Spleen (tissue), 11 donors: ENCODE measurements around the gene KCND3. TPM values are rescaled to one million over a fixed set of nuclear protein-coding genes. Genes with fewer than 3 reads are reported as not detected.

Experiments
- DNase-seq: peaks from one replicate; pipeline ENCODE4 v3.0.0-alpha.2; 2020
- H3K27ac ChIP-seq, 8 donors: fragments of 200-600 bp; sonication (generic) in 7 of 8; 1 replicate in 4 of 8; 2 replicates in 4 of 8; pipeline versions ENCODE4 v1.5.0 to v1.8.0; 2016 to 2021; ENCODE audit warnings: inconsistent platforms in 4 of 8, mild to moderate bottlenecking in 4 of 8, moderate library complexity in 1 of 8
- H3K27me3 ChIP-seq, 7 donors: fragments of 200-600 bp; sonication (generic) in 6 of 7; replicated peaks in 1 of 7; 1 replicate in 4 of 7; 2 replicates in 3 of 7; pipeline versions ENCODE4 v1.5.0 to v1.8.0; 2016 to 2021; ENCODE audit warnings: inconsistent platforms in 3 of 7, mild to moderate bottlenecking in 1 of 7
- H3K36me3 ChIP-seq, 6 donors: fragments of 200-600 bp; sonication (generic) in 5 of 6; 1 replicate in 4 of 6; 2 replicates in 2 of 6; pipeline versions ENCODE4 v1.5.0 to v1.8.0; 2016 to 2021; ENCODE audit warnings: inconsistent platforms in 2 of 6
- H3K4me1 ChIP-seq, 6 donors: fragments of 200-600 bp; sonication (generic) in 5 of 6; 1 replicate in 3 of 6; 2 replicates in 3 of 6; pipeline versions ENCODE4 v1.5.0 to v1.8.0; 2016 to 2021; ENCODE audit warnings: inconsistent platforms in 3 of 6
- H3K4me3 ChIP-seq, 8 donors: fragments of 200-600 bp; sonication (generic) in 7 of 8; 1 replicate in 4 of 8; 2 replicates in 4 of 8; pipeline versions ENCODE4 v1.5.0 to v1.8.0; 2016 to 2021; ENCODE audit warnings: inconsistent platforms in 4 of 8, mild to moderate bottlenecking in 4 of 8, moderate library complexity in 2 of 8
- H3K9me3 ChIP-seq, 8 donors: fragments of 200-600 bp; sonication (generic) in 7 of 8; 1 replicate in 4 of 8; 2 replicates in 4 of 8; pipeline versions ENCODE4 v1.5.0 to v1.8.0; 2016 to 2021; ENCODE audit warnings: inconsistent platforms in 4 of 8
- POLR2A ChIP-seq, 3 donors: fragments of 450-650 bp; IDR thresholded peaks; one replicate each; pipeline ENCODE4 v1.5.1; 2017; ENCODE audit warnings: antibody characterized with exemption in 3 of 3, mild to moderate bottlenecking in 1 of 3
- POLR2AphosphoS5 ChIP-seq, 3 donors: sonication (generic); formaldehyde crosslinking; IDR thresholded peaks; one replicate each; pipeline ENCODE4 v1.5.1; 2017; ENCODE audit warnings: antibody characterized with exemption in 3 of 3
- WGBS, 5 donors: extraction: QIAGEN DNeasy Blood & Tissue Kit in 3 of 5; methylation state at CpG; one replicate each; pipeline versions ENCODE4 v1.1.5 to v1.1.7; 2013 to 2018; 5-methylcytosine and 5-hydroxymethylcytosine counted together
- intact Hi-C: fragments of 100-400 bp; cut with DNase I; formaldehyde crosslinking; loops from one replicate; pipeline ENCODE4 v1.15.0; 2023; ENCODE audit warnings: low total_unique reads
- polyA plus RNA-seq, 3 donors: library from polyadenylated mRNA; stranded (reverse); fragments of 200-250 nt; gene quantifications; one replicate each; pipeline ENCODE4 v1.2.1, GENCODE V29; 2013
- total RNA-seq, 7 donors: library from RNA; depleted of rRNA in 3 of 7; stranded (reverse); fragments of >200 nt in 3 of 7; fragmentation: NEBNext Ultra II Directional in 4 of 7; extraction: Animal tissue kit (Norgen Biotek cat#: 25700) in 4 of 7; gene quantifications; one replicate each; pipeline versions ENCODE4 v1.1.0 to v1.2.1, GENCODE V29; 2016 to 2021
- TF ChIP-seq, protein P1 (sequence below), 11 experiments: fragments of 200-600 bp in 7 of 11; fragments of 450-650 bp in 4 of 11; sonication (generic) in 4 of 11; IDR thresholded peaks in 8 of 11; conservative IDR thresholded peaks in 3 of 11; 1 replicate in 7 of 11; 2 replicates in 4 of 11; pipeline versions ENCODE4 v1.4.0 to v1.8.0; 2016 to 2021; ENCODE audit warnings: antibody characterized with exemption in 11 of 11, inconsistent platforms in 4 of 11, mild to moderate bottlenecking in 1 of 11
- donor health status: healthy with polysubstance abuse.
- donor health status: DM: no; HTN: no; CAD: no; lungs with moderate emphysema.
- donor health status: DM: no; HTN: no; CAD: no.
- donor health status: Bipolar disorder and iron deficiency.
- donor health status: healthy.
- donor health status: DM: no; HTN: no; CAD: no.
- donor health status: DM: yes; HTN: yes; CAD: no.

The KCND3 gene
- total and polyA plus RNA-seq, 10 donors, result 0.67 to 14.2 (median 8.6) TPM

DNA sequence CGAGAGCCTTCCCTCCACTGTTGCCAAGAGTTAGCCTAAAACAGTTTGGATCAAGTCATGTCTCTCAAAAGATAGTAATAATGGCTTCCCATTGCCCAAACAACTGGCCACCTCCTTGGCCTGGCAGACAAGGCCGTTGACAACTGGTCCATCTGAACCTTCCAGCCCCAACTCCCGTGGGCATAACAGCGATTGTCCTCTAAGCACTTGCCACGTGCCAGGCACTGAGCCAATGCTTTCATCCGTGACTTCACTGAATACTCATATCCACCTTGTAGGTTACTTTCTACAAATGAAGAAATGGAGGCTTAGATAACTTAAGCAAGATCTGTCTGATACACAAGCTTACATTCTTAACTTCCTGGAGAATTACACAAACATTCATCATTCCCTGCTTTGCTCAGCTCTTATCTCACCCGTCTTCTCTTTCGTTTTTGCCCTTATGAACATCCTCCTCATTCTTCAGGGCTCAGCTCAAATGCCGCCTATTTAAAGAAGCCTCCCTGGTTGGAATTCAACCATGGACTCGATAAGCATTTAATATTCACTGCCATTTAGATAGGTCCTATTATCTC is 106.4 kb downstream of the KCND3 start:
- Histone ChIP-seq H3K4me3 (no peak overlapping the region), H3K27me3 (peaks cover 0 to 19% (median 0%) of the 10 kb centered on the region in 7 donors), H3K36me3 (no peaks in the 10 kb centered on the region), H3K27ac (no peak overlapping the region), H3K9me3 (no peaks in the 10 kb centered on the region), H3K4me1 (peaks cover 6 to 44% (median 23%) of the 10 kb centered on the region in 6 donors)
- intact Hi-C loops, result no loop called here
- TF ChIP-seq POLR2AphosphoS5 (IDR thresholded peaks at IDR 0.05), result no peak
- no peak for TF ChIP-seq POLR2A (IDR thresholded peaks at IDR 0.05)
- TF ChIP-seq, protein P1, sequence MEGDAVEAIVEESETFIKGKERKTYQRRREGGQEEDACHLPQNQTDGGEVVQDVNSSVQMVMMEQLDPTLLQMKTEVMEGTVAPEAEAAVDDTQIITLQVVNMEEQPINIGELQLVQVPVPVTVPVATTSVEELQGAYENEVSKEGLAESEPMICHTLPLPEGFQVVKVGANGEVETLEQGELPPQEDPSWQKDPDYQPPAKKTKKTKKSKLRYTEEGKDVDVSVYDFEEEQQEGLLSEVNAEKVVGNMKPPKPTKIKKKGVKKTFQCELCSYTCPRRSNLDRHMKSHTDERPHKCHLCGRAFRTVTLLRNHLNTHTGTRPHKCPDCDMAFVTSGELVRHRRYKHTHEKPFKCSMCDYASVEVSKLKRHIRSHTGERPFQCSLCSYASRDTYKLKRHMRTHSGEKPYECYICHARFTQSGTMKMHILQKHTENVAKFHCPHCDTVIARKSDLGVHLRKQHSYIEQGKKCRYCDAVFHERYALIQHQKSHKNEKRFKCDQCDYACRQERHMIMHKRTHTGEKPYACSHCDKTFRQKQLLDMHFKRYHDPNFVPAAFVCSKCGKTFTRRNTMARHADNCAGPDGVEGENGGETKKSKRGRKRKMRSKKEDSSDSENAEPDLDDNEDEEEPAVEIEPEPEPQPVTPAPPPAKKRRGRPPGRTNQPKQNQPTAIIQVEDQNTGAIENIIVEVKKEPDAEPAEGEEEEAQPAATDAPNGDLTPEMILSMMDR (IDR thresholded peaks at IDR 0.05 in 8 of 11, conservative IDR thresholded peaks at IDR 0.05 in 3 of 11), result no peak
- no peak for DNase-seq
- 56 to 79% (median 69%) methylated on average over 10 of the region's 10 CpGs for WGBS, 5 donors

- 82 to 90% (median 84%) methylated on average over 5 to 6 of the region's 6 CpGs for WGBS, 5 donors
- TF ChIP-seq, protein P1 (IDR thresholded peaks at IDR 0.05 in 8 of 11, conservative IDR thresholded peaks at IDR 0.05 in 3 of 11), result no peak
- TF ChIP-seq POLR2AphosphoS5 (IDR thresholded peaks at IDR 0.05), result no peak
- TF ChIP-seq POLR2A (IDR thresholded peaks at IDR 0.05), result no peak
- Histone ChIP-seq H3K4me1 (peaks cover 6 to 50% (median 27%) of the 10 kb centered on the region in 6 donors), H3K36me3 (no peaks in the 10 kb centered on the region), H3K4me3 (no peak overlapping the region), H3K27me3 (peaks cover 0 to 14% (median 0%) of the 10 kb centered on the region in 7 donors), H3K27ac (no peak overlapping the region), H3K9me3 (no peaks in the 10 kb centered on the region)
- intact Hi-C loops, result no loop called here
- no peak for DNase-seq
Measured at GRCh38 chr1:111882559-111882958, 106.9 kb downstream of the KCND3 start.

DNA sequence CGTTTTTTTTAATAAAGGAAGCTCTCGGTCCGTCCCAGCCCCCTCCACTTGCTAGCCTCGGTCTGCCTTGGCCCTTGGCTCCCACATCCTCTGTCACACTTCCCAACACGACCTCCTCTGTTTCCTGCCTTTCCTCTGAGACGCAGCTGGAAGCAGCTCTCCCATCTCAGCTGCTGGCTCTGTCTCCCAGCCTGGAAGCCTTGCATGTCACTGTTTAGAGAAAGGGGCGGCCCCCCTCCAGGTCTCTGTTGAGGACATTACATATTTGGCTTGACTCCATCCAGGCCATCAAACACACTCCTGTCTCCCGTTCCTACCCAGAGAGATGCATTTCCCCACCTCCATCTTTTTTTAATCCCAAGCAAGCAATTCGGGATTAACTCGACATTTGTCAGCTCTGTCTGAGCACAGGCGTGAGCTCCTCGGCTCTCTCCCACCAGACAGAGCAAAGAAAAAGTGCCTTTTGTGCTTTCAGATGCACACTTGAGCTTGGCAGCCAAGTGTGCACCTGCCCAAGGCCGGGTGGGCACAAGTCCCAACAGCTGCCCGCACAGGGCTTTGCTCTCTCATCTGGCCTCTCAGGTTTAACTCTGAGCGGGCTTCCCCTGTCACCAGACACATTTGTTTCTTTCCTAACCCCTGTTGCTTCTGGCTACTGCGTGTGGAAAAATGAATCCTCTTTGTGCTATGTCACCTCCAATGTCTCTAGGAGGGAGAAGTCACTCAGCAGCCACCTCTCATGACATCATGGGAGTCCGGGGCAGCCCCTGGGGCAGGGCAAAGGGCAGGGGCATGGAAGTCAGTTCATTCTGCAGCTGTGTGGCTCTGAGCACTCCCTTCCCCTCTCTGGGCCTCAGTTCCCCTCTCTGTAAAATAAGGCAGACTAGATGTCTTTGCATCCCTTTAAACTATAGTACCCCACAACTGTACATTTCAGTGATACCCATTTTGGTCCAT is 108.3 kb downstream of the KCND3 start:
- Histone ChIP-seq H3K4me1 (peaks cover 6 to 51% (median 28%) of the 10 kb centered on the region in 6 donors), H3K27ac (peak overlapping the region in 1 of 8 donors; percentile 20), H3K27me3 (peaks cover 0 to 11% (median 0%) of the 10 kb centered on the region in 7 donors), H3K4me3 (no peak overlapping the region), H3K36me3 (no peaks in the 10 kb centered on the region), H3K9me3 (no peaks in the 10 kb centered on the region)
- DNase-seq, result no peak
- WGBS, 5 donors, result 29 to 50% (median 39%) methylated on average over 16 to 17 of the region's 17 CpGs
- intact Hi-C loops, result no loop called here
- TF ChIP-seq POLR2AphosphoS5 (IDR thresholded peaks at IDR 0.05) (peak in 2 of 3 donors; percentile 59 to 72), POLR2A (IDR thresholded peaks at IDR 0.05) (no peak)
- TF ChIP-seq, protein P1 (IDR thresholded peaks at IDR 0.05 in 8 of 11, conservative IDR thresholded peaks at IDR 0.05 in 3 of 11), result no peak

DNA sequence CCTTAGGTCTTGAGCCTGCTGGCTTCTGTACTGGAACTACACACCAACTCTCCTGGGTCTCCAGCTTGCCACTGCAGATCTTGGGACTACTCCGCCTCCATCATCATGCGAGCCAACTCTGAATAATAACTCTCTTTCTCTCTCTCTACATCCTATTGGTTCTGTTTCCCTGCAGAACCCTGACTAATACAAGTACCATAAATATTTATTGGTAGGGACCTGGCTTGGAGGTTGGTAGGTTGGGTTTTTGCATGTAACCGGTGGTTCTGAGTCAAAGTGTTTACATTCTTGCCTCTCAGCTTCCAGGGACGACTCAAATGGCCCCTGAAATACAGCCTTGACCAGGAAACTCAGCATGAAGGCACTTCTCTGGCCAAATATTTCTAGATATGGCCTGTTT is 110.4 kb downstream of the KCND3 start:
- Histone ChIP-seq H3K4me3 (no peak overlapping the region), H3K9me3 (no peaks in the 10 kb centered on the region), H3K27ac (no peak overlapping the region), H3K27me3 (peaks cover 0 to 17% (median 0%) of the 10 kb centered on the region in 7 donors), H3K36me3 (no peaks in the 10 kb centered on the region), H3K4me1 (peaks cover 6 to 51% (median 28%) of the 10 kb centered on the region in 6 donors)
- TF ChIP-seq, protein P1 (IDR thresholded peaks at IDR 0.05 in 8 of 11, conservative IDR thresholded peaks at IDR 0.05 in 3 of 11), result no peak
- TF ChIP-seq POLR2A (IDR thresholded peaks at IDR 0.05) (no peak), POLR2AphosphoS5 (IDR thresholded peaks at IDR 0.05) (no peak)
- intact Hi-C loops, result no loop called here
- no peak for DNase-seq
- 47 to 82% (median 69%) methylated on average over 4 of the region's 4 CpGs for WGBS, 5 donors
